SK-N-MC (cell line): ENCODE results near the gene RNFT2.

Experiments
- DNase-seq: peaks from one replicate; pipeline ENCODE4 v3.0.0-alpha.2; 2011; ENCODE audit warnings: low read depth, low spot score
- H3K27ac ChIP-seq: fragments of 200-600 bp; sonication (generic); 2 replicates; pipeline ENCODE4 v1.5.1; 2016; ENCODE audit warnings: mixed run types
- H3K36me3 ChIP-seq: fragments of 200-600 bp; sonication (generic); 2 replicates; pipeline ENCODE4 v1.6.1; 2017; ENCODE audit warnings: antibody characterized with exemption, low read length, mixed read lengths; ENCODE audit not compliant: insufficient read depth
- H3K4me3 ChIP-seq: fragments of 200-600 bp; sonication (generic); 2 replicates; pipeline ENCODE4 v1.5.1; 2016
- H3K9ac ChIP-seq: fragments of 200-600 bp; sonication (generic); 2 replicates; pipeline ENCODE4 v1.8.0; 2017; ENCODE audit warnings: mixed run types, mixed read lengths; ENCODE audit not compliant: insufficient read length
- H3K9me3 ChIP-seq: fragments of 200-600 bp; sonication (generic); 2 replicates; pipeline ENCODE4 v1.6.1; 2017; ENCODE audit warnings: low read depth, mild to moderate bottlenecking, antibody characterized with exemption, low read length, moderate library complexity, mixed read lengths
- EZH2 ChIP-seq: fragments of 200-600 bp; sonication (generic); IDR thresholded peaks from one replicate; pipeline ENCODE4 v1.6.1; 2017; ENCODE audit warnings: antibody characterized with exemption
- FOXP2 ChIP-seq: optimal IDR thresholded peaks from 2 replicates; pipeline ENCODE3; 2011; ENCODE audit warnings: mild to moderate bottlenecking, moderate library complexity; ENCODE audit not compliant: insufficient read depth; ENCODE audit errors: extremely low read length, control extremely low read depth
- POLR2AphosphoS5 ChIP-seq: IDR thresholded peaks from 2 replicates; pipeline ENCODE4 v1.6.1; 2012; ENCODE audit warnings: mild to moderate bottlenecking, low read depth, low read length, borderline replicate concordance

Gene RNFT2, protein sequence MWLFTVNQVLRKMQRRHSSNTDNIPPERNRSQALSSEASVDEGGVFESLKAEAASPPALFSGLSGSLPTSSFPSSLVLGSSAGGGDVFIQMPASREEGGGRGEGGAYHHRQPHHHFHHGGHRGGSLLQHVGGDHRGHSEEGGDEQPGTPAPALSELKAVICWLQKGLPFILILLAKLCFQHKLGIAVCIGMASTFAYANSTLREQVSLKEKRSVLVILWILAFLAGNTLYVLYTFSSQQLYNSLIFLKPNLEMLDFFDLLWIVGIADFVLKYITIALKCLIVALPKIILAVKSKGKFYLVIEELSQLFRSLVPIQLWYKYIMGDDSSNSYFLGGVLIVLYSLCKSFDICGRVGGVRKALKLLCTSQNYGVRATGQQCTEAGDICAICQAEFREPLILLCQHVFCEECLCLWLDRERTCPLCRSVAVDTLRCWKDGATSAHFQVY

DNA sequence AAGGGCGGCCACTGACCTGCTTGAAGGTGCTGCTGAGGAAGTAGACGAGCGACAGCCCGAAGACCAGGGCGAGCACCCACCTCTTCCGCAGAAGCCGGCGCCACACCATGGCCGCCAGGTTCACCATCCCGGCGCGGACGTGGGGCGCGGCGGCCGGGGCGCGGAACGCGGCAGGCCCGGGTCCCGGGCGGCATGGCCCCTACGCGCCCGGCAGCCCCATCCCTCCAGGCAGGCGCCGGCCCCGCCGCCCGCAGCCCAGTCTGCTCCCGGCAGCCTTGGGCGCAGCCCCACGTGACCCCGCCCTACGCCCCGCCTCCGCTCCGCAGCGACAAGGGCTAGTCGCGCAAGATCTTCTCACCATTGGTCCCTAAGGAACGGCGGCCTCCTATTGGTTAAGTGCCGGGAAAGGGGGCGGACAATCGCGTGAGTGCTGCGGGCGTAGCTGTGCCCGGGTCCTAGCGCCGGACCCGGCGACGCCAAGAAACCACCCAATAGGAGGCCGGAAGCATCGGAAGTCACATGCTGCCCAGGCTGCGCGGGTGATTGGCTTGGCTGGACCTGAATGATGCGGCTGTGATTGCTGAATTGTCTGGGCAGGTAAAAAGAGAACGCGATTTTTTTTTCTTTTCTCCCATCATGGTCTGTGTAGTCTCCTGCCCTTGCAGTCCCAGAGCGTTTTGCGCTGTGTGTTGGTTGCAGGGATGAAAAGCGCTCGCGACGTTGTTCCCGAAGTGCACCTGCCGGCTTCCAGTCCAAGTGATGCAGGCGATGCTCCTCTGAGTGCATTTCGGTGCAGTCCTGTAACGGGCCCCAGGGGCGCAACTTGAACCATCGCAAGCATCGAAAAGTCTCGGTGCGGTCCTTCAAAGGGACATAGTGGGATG, at the start of gene RNFT2, which contains the start of gene SPRING1:
Gene RNFT2, plus strand, starts transcription at position 542 of the 884 bp plus-strand sequence. CDS start 2,183 bp downstream, outside the sequence.
Gene SPRING1, minus strand, starts transcription at position 296 of the 884 bp plus-strand sequence. Its CDS starts 169 bp downstream, at position 127.
- no peak for TF ChIP-seq FOXP2
- TF ChIP-seq POLR2AphosphoS5 = peak; percentile 73
- TF ChIP-seq EZH2 = no peak
- Histone ChIP-seq H3K36me3 (peaks cover 9% of the 10 kb centered on the region; the same call in 1 of the 2 replicates), H3K27ac (no peak within 1 kb of the TSS), H3K4me3 (peak within 1 kb of the TSS; percentile 97), H3K9me3 (no peaks in the 10 kb centered on the region), H3K9ac (peak within 1 kb of the TSS; percentile 74)
- DNase-seq = peak; percentile 93

DNA sequence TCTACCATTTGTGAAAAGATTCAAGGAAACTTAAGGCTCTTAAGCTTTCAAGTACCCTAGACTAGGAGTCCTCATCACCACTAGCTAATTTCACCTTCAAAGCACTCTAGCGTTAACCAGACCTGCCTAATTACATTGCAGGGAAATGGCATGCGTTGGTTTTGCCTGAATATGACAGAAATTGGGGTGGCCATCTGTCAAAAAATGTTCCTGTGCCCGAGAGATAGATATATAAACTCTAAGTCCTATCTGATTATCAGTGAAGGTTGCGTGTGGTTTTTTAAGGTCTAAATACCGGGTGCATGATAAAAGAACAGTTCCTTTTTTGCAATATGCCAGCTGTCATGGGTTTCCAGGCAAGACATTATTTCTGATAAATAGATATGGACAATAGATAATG, 48.6 kb upstream of the RNFT2 start:
- Histone ChIP-seq H3K27ac (no peak overlapping the region), H3K36me3 (no peaks in the 10 kb centered on the region), H3K9me3 (no peaks in the 10 kb centered on the region), H3K9ac (no peak overlapping the region), H3K4me3 (no peak overlapping the region)
- DNase-seq = no peak
- TF ChIP-seq FOXP2 = no peak

DNA sequence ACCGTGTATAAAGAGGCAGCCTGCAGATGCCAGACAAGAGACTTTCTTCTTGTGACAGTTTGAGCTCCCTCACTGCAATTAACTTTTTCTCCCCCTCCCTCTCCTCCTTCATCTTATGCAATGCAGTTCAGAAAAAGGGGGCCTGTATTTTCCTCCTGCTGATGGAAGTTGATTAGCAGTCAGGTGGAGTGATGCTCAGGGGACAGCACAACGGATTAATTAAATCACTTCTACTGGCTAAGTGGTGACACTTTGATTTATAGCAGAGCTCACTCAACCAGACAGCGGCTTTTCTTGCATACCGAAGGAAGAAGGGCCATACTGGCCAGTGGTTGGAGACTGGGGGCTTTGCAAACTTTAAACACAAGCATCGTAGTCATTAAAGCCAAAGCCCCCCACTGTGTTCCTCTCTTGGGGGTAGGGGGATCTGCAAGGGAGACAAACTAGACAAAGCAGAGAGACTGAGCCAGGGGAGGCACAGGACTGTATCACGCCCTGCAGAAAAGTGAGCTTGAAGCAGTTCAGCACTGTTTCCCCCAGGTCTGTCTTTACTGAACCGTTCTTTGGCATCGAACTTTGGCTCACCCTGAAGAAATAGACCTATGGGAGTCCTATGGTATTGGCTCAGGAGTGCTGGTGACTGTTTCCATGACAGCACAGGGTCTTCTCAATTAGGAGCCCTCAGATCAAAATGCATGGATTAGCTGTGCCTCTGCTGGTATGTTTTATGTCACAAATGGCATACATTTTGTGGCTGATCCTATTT, 48.0 kb upstream of the RNFT2 start:
- no peak for DNase-seq
- TF ChIP-seq FOXP2 (no peak), EZH2 (no peak), POLR2AphosphoS5 (no peak)
- H3K27ac ChIP-seq = no peak overlapping the region
- no peak overlapping the region for H3K4me3 ChIP-seq
- H3K9me3 ChIP-seq = no peaks in the 10 kb centered on the region
- H3K9ac ChIP-seq = no peak overlapping the region
- no peaks in the 10 kb centered on the region for H3K36me3 ChIP-seq

- TF ChIP-seq EZH2 = no peak
- no peak for TF ChIP-seq POLR2AphosphoS5
- TF ChIP-seq FOXP2 = no peak
- no peak overlapping the region for H3K27ac ChIP-seq
- H3K9ac ChIP-seq = no peak overlapping the region
- H3K4me3 ChIP-seq = no peak overlapping the region
- no peak for DNase-seq
- H3K36me3 ChIP-seq = no peaks in the 10 kb centered on the region
- no peaks in the 10 kb centered on the region for H3K9me3 ChIP-seq
Measured at GRCh38 chr12:116691205-116691604, 46.9 kb upstream of the RNFT2 start.

GRCh38 chr12:116691636-116692035, 46.5 kb upstream of the RNFT2 start:
- Histone ChIP-seq H3K36me3 (no peaks in the 10 kb centered on the region), H3K27ac (no peak overlapping the region), H3K9ac (no peak overlapping the region), H3K4me3 (no peak overlapping the region), H3K9me3 (no peaks in the 10 kb centered on the region)
- TF ChIP-seq EZH2 = no peak
- TF ChIP-seq FOXP2 = no peak
- no peak for TF ChIP-seq POLR2AphosphoS5
- no peak for DNase-seq

DNA sequence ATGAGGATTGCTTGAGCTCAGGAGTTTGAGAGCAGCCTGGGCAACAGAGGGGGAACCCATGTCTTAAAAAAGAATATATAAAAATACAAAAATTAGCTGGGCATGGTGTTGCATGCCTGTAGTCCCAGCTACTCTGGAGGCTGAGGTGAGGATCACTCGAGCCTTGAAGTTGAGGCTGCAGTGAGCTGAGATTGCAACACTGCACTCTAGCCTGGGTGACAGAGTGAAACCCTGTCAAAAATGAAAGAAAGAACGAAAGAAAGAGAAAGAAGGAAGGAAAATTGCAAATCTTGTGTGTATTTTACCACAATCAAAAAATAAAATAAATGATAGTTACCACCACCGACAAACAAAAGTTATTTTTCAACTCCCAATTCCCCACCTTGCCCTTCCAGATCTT, 45.5 kb upstream of the RNFT2 start:
- Histone ChIP-seq H3K27ac (no peak overlapping the region), H3K4me3 (no peak overlapping the region), H3K9me3 (no peaks in the 10 kb centered on the region), H3K9ac (no peak overlapping the region), H3K36me3 (no peaks in the 10 kb centered on the region)
- no peak for DNase-seq
- TF ChIP-seq POLR2AphosphoS5 (no peak), EZH2 (no peak)

- Histone ChIP-seq H3K9me3 (no peaks in the 10 kb centered on the region), H3K4me3 (peak overlapping the region; percentile 67), H3K27ac (no peak overlapping the region), H3K9ac (no peak overlapping the region), H3K36me3 (no peaks in the 10 kb centered on the region)
- DNase-seq = no peak
- TF ChIP-seq POLR2AphosphoS5 = no peak
- TF ChIP-seq EZH2 = no peak
- no peak for TF ChIP-seq FOXP2
Measured at GRCh38 chr12:116693286-116694227, 44.6 kb upstream of the RNFT2 start.
